ENCODE measurements around the gene MAGI2. TPM values are rescaled to one million over a fixed set of nuclear protein-coding genes. Genes with fewer than 3 reads are reported as not detected.

Gene MAGI2
- total and polyA plus RNA-seq, 2 experiments from 2014 or later = 3.5 to 4.1 TPM

DNA sequence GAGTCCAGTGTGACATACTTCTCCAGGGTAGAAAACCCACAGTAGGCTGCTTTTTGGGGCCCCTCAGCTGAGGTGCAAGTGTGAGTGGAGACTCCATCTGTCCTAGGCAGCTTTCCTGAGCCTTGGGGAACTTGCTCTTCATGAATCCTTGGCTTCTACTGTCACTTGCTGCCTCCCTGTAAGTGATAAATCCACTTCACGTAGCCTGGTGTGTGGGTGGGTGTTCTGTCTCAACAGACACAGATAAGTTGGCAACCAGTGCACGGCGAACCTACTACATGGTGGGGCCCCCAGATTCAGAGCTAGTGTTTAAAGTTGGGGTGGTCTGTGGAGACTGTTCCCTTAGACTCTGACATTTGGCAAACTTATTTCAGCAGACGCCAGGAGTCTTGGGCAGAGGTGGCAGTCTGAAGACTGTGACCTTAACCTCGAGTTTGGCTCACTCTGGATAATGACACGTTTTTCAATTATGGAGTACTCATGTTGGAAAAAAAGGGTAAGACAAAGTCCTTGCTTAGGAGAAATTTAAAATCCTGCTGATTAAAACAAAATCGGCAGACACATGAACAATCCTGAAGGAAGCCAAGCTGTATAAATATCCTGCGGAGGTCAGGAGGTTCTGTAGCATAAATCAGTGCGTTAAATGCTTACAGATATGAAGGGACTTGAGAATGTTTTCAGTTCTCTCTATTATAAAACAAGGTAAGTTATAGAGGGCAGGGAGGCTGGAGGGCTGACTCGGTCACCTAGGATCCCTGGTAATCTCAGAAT is 1278.0 kb downstream of the MAGI2 start:
- peak overlapping the region; percentile 39; the same call in 1 of the 2 replicates for H2AFZ ChIP-seq
- no peaks in the 10 kb centered on the region for H3K9me3 ChIP-seq (ENCODE audit: low read depth)
- no peak overlapping the region for H3K4me2 ChIP-seq (ENCODE audit: unreplicated experiment)
- H3K79me2 ChIP-seq (ENCODE audit: insufficient read depth) = no peaks in the 10 kb centered on the region
- no peak for TF ChIP-seq EZH2phosphoT487 (IDR thresholded peaks at IDR 0.05; ENCODE audit: insufficient read depth, low read depth)
- H3K36me3 ChIP-seq (ENCODE audit: low read depth) = no peaks in the 10 kb centered on the region
- no peak overlapping the region for H3K27ac ChIP-seq
- in situ Hi-C loops (cut with MboI) = no loop called here
- no peaks in the 10 kb centered on the region for H3K9me2 ChIP-seq (ENCODE audit: insufficient read depth)
- 30 to 32% methylated on average over 10 of the region's 10 CpGs for WGBS, 2 experiments (ENCODE audit: low coverage in 1 of 2, low lambda C conversion rate in 2 of 2, missing lambda C conversion rate in 2 of 2)
- no peak for DNase-seq
- no peak overlapping the region for H3K4me3 ChIP-seq
- no peaks in the 10 kb centered on the region for H4K20me1 ChIP-seq (ENCODE audit: insufficient read depth)
- H3F3A ChIP-seq (ENCODE audit: insufficient read depth) = no peaks in the 10 kb centered on the region
- H3K4me1 ChIP-seq (ENCODE audit: insufficient read depth) = peaks cover 30% of the 10 kb centered on the region
- no peak overlapping the region for H3K9ac ChIP-seq
- H3K27me3 ChIP-seq (replicated peaks; ENCODE audit: insufficient read depth) = no peaks in the 10 kb centered on the region

DNA sequence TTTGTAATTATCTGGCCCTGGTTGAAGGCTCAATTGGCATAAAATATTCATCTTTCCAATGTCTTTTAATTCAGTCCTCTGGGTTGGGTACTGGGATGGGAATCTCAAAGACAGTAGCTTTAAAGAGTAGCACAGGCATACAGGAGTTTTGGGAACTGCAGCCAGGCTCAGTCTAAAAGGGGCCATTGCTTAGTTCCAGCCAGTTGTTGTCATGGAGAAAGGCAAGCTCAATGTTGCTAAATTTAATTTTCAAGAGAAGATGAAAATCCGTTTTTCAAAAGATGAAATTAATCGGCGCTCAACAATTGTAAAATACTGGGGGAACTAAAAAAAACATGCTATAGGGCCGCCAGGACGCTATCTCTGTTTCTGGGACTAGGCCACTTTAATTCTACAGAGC is 1279.8 kb downstream of the MAGI2 start:
- Histone ChIP-seq H3K27me3 (replicated peaks; ENCODE audit: insufficient read depth) (no peaks in the 10 kb centered on the region), H3K9ac (no peak overlapping the region), H3K4me2 (ENCODE audit: unreplicated experiment) (no peak overlapping the region), H3K4me1 (ENCODE audit: insufficient read depth) (peaks cover 22% of the 10 kb centered on the region), H3K9me2 (ENCODE audit: insufficient read depth) (no peaks in the 10 kb centered on the region), H3F3A (ENCODE audit: insufficient read depth) (no peaks in the 10 kb centered on the region), H3K27ac (no peak overlapping the region), H3K4me3 (no peak overlapping the region), H3K9me3 (ENCODE audit: low read depth) (no peaks in the 10 kb centered on the region), H4K20me1 (ENCODE audit: insufficient read depth) (no peaks in the 10 kb centered on the region), H3K36me3 (ENCODE audit: low read depth) (no peaks in the 10 kb centered on the region), H3K79me2 (ENCODE audit: insufficient read depth) (no peaks in the 10 kb centered on the region), H2AFZ (no peak overlapping the region)
- 72% methylated on average over 5 of the region's 5 CpGs for WGBS, 2 experiments (ENCODE audit: low coverage in 1 of 2, low lambda C conversion rate in 2 of 2, missing lambda C conversion rate in 2 of 2)
- TF ChIP-seq EZH2 (IDR thresholded peaks at IDR 0.05; ENCODE audit: insufficient read depth, poor library complexity, severe bottlenecking) = no peak
- TF ChIP-seq EZH2phosphoT487 (IDR thresholded peaks at IDR 0.05; ENCODE audit: insufficient read depth, low read depth) = no peak
- in situ Hi-C loops (cut with MboI) = no loop called here
- no peak for DNase-seq

DNA sequence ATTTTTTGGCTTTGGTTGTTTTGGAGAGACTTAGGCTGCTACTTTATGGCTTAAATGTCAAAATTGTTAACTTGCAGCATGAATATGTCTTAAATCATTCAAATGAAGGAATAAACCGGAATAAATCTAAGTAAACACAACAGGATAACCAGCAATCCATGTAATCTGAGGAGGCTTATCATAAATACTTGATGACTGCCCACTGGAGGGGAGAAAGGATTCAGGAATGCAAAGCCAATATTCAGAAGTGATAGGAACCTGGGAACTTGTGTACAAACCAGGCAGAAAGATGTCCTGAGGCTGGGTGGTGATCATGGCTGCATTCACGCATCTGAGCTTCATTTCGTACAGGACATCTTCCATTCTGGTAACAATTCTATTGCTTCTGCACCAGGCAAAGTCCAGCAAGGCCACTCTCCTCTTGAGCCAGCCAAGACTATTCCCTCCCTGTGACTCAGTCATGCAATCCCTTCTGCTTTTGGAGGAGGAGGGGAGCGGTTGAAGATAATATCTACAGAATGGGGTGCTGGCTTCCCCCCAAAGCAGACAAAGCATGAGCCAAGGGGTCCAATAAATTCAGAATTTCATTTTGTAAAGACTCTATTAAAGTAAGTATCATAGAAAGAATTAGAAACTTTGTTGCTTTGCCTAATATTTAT is 1280.4 kb downstream of the MAGI2 start:
- Histone ChIP-seq H3K4me2 (ENCODE audit: unreplicated experiment) (no peak overlapping the region), H3K36me3 (ENCODE audit: low read depth) (no peaks in the 10 kb centered on the region), H2AFZ (peak overlapping the region; percentile 49; the same call in 1 of the 2 replicates), H3K27ac (no peak overlapping the region), H3K4me1 (ENCODE audit: insufficient read depth) (peaks cover 19% of the 10 kb centered on the region), H3K9me2 (ENCODE audit: insufficient read depth) (no peaks in the 10 kb centered on the region), H3F3A (ENCODE audit: insufficient read depth) (no peaks in the 10 kb centered on the region), H3K27me3 (replicated peaks; ENCODE audit: insufficient read depth) (no peaks in the 10 kb centered on the region), H3K9me3 (ENCODE audit: low read depth) (no peaks in the 10 kb centered on the region), H3K9ac (no peak overlapping the region), H4K20me1 (ENCODE audit: insufficient read depth) (no peaks in the 10 kb centered on the region), H3K4me3 (no peak overlapping the region), H3K79me2 (ENCODE audit: insufficient read depth) (no peaks in the 10 kb centered on the region)
- WGBS, 2 experiments (ENCODE audit: low coverage in 1 of 2, low lambda C conversion rate in 2 of 2, missing lambda C conversion rate in 2 of 2) = 22 to 29% methylated on average over 4 of the region's 4 CpGs
- DNase-seq = no peak
- TF ChIP-seq EZH2phosphoT487 (IDR thresholded peaks at IDR 0.05; ENCODE audit: insufficient read depth, low read depth) = no peak
- TF ChIP-seq EZH2 (IDR thresholded peaks at IDR 0.05; ENCODE audit: insufficient read depth, poor library complexity, severe bottlenecking) = no peak
- in situ Hi-C loops (cut with MboI) = no loop called here

DNA sequence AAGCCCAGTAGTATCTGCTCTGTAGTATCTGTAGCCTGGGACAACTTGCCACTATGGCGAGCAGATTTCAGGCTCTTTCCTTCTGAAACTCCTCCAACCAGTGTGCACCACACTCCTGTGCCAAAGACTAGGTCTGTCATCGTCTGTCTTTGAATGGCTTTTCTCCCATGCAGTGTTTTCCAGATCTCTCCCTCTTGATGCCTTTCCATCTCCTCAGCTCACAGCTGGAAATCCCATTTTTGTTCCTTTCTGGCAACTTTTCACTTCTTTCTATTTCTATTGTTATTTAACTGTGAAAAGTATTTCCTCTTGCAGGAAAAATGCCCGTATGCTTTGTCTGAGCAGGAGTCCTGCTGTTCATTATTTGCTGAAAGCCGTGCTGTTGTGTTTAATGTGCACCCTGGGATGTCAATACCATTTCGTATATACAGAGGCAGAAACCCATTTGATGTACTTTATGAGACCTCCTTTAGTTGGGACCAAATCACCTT is 1281.2 kb downstream of the MAGI2 start:
- Histone ChIP-seq H2AFZ (peak overlapping the region; percentile 49; the same call in 1 of the 2 replicates), H3K36me3 (ENCODE audit: low read depth) (no peaks in the 10 kb centered on the region), H3K4me2 (ENCODE audit: unreplicated experiment) (no peak overlapping the region), H4K20me1 (ENCODE audit: insufficient read depth) (no peaks in the 10 kb centered on the region), H3K4me3 (no peak overlapping the region), H3K27me3 (replicated peaks; ENCODE audit: insufficient read depth) (no peaks in the 10 kb centered on the region), H3F3A (ENCODE audit: insufficient read depth) (no peaks in the 10 kb centered on the region), H3K27ac (no peak overlapping the region), H3K9me3 (ENCODE audit: low read depth) (no peaks in the 10 kb centered on the region), H3K9ac (no peak overlapping the region), H3K4me1 (ENCODE audit: insufficient read depth) (peaks cover 19% of the 10 kb centered on the region), H3K79me2 (ENCODE audit: insufficient read depth) (no peaks in the 10 kb centered on the region), H3K9me2 (ENCODE audit: insufficient read depth) (no peaks in the 10 kb centered on the region)
- 26 to 35% methylated on average over 5 of the region's 5 CpGs for WGBS, 2 experiments (ENCODE audit: low coverage in 1 of 2, low lambda C conversion rate in 2 of 2, missing lambda C conversion rate in 2 of 2)
- TF ChIP-seq EZH2phosphoT487 (IDR thresholded peaks at IDR 0.05; ENCODE audit: insufficient read depth, low read depth) = no peak
- no peak for TF ChIP-seq EZH2 (IDR thresholded peaks at IDR 0.05; ENCODE audit: insufficient read depth, poor library complexity, severe bottlenecking)
- in situ Hi-C loops (cut with MboI) = no loop called here
- no peak for DNase-seq
